Esophagus muscularis mucosa (tissue), 4 donors: ENCODE data around the gene HMX3. TPM values are rescaled to one million over a fixed set of nuclear protein-coding genes. Genes with fewer than 3 reads are reported as not detected.

Source experiments
- DNase-seq: peaks from one replicate; pipeline ENCODE4 v3.0.0-alpha.2; 2017; ENCODE audit errors: extremely low spot score
- H3K27ac ChIP-seq, 4 donors: fragments of 200-600 bp; sonication (generic); replicated peaks in 1 of 4; 1 replicate in 3 of 4; 2 replicates in 1 of 4; pipeline ENCODE4 v1.5.1; 2016 to 2019; ENCODE audit warnings: mild to moderate bottlenecking in 1 of 4
- H3K27me3 ChIP-seq, 4 donors: fragments of 200-600 bp; sonication (generic); one replicate each; pipeline versions ENCODE4 v1.5.1 to v1.6.0; 2016 to 2019
- H3K36me3 ChIP-seq, 4 donors: fragments of 200-600 bp; sonication (generic); one replicate each; pipeline ENCODE4 v1.5.1; 2016 to 2019
- H3K4me1 ChIP-seq, 4 donors: fragments of 200-600 bp; sonication (generic); one replicate each; pipeline ENCODE4 v1.5.1; 2016 to 2019
- H3K4me3 ChIP-seq, 4 donors: fragments of 200-600 bp; sonication (generic); 1 replicate in 2 of 4; 2 replicates in 2 of 4; pipeline ENCODE4 v1.5.1; 2016 to 2019; ENCODE audit warnings: mild to moderate bottlenecking in 4 of 4, moderate library complexity in 1 of 4
- H3K9me3 ChIP-seq, 4 donors: fragments of 200-600 bp; sonication (generic); 1 replicate in 3 of 4; 2 replicates in 1 of 4; pipeline ENCODE4 v1.5.1; 2016 to 2019
- EP300 ChIP-seq: sonication (generic); formaldehyde crosslinking; IDR thresholded peaks from one replicate; pipeline ENCODE4 v1.6.1; 2017; ENCODE audit warnings: antibody characterized with exemption
- POLR2A ChIP-seq: fragments of 450-650 bp; IDR thresholded peaks from one replicate; pipeline ENCODE4 v1.6.1; 2017; ENCODE audit warnings: antibody characterized with exemption, moderate library complexity, mild to moderate bottlenecking, low read depth
- POLR2AphosphoS5 ChIP-seq, 2 donors: sonication (generic); formaldehyde crosslinking; IDR thresholded peaks; one replicate each; pipeline ENCODE4 v1.6.1; 2017; ENCODE audit warnings: antibody characterized with exemption in 2 of 2
- WGBS: methylation state at CpG from one replicate; pipeline ENCODE4 v1.1.5; 2018; 5-methylcytosine and 5-hydroxymethylcytosine counted together
- intact Hi-C: fragments of 100-400 bp; cut with DNase I; formaldehyde crosslinking; loops from one replicate; pipeline ENCODE4 v1.15.1; 2023
- total RNA-seq, 4 donors: library from RNA; depleted of rRNA; stranded (reverse); fragments of >200 nt; gene quantifications; one replicate each; pipeline versions ENCODE4 v1.1.0 to v1.2.1, GENCODE V29; 2016
- TF ChIP-seq, protein P1 (sequence below), 3 experiments: fragments of 200-600 bp in 2 of 3; fragments of 450-650 bp in 1 of 3; sonication (generic) in 2 of 3; IDR thresholded peaks; one replicate each; pipeline ENCODE4 v1.5.1; 2017 to 2019; ENCODE audit warnings: antibody characterized with exemption in 3 of 3, mild to moderate bottlenecking in 2 of 3, moderate library complexity in 1 of 3

The HMX3 gene
- total RNA-seq, 4 donors from 2014 or later: not detected

DNA sequence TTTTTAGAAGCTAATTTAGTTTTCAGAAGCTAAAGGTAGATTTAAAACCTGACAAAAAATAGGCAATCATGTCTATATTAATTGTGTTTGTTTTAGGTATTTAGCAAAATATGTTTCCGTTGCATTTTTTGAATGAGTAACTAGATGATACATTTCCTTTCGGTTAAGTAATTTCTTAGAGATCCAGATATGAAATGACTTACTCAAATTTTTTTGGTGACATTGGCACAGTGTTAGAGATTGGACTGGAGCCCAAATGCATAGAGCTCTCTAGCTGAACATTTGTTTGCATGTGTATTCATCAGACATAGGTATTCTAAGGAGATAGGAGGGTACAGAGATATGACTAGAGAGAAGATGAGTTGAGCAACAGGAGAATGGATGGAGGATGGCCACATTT, 20.3 kb downstream of the HMX3 start:
- intact Hi-C loops: loop anchor here (10.0 kb wide), 1 partner anchor 201 kb away; the partner anchor contains the start of gene C10orf88
- DNase-seq: no peak
- Histone ChIP-seq H3K4me3 (no peak overlapping the region), H3K36me3 (peaks cover 6 to 46% (median 21%) of the 10 kb centered on the region in 4 donors), H3K4me1 (peaks cover 15 to 39% (median 29%) of the 10 kb centered on the region in 4 donors), H3K27me3 (peaks cover 0 to 25% (median 15%) of the 10 kb centered on the region in 4 donors), H3K27ac (no peak overlapping the region), H3K9me3 (no peaks in the 10 kb centered on the region)
- TF ChIP-seq, protein P1, sequence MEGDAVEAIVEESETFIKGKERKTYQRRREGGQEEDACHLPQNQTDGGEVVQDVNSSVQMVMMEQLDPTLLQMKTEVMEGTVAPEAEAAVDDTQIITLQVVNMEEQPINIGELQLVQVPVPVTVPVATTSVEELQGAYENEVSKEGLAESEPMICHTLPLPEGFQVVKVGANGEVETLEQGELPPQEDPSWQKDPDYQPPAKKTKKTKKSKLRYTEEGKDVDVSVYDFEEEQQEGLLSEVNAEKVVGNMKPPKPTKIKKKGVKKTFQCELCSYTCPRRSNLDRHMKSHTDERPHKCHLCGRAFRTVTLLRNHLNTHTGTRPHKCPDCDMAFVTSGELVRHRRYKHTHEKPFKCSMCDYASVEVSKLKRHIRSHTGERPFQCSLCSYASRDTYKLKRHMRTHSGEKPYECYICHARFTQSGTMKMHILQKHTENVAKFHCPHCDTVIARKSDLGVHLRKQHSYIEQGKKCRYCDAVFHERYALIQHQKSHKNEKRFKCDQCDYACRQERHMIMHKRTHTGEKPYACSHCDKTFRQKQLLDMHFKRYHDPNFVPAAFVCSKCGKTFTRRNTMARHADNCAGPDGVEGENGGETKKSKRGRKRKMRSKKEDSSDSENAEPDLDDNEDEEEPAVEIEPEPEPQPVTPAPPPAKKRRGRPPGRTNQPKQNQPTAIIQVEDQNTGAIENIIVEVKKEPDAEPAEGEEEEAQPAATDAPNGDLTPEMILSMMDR (IDR thresholded peaks at IDR 0.05): no peak
- TF ChIP-seq POLR2A (no peak), EP300 (no peak), POLR2AphosphoS5 (IDR thresholded peaks at IDR 0.05) (no peak)
- 90% methylated on average over 2 of the region's 2 CpGs for WGBS

DNA sequence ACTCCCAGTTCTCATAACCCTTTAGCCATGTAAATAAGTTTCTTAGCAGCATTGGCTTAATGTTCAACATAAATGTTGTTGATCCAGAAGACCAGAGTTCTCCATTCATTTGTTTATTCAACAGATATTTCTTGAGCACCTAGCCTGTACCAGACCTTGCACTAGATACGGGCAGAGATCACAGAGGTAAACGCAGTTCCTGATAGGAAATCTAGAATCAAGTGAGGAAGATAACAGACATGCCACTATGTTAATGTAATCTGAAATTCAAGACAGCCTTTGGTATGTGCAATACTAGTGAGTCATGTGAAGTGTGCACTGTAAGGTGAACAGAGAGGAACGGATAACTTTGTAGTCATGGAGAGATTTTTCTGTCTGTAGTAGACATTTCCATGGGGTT, 21.4 kb downstream of the HMX3 start:
- TF ChIP-seq POLR2A (no peak), EP300 (no peak), POLR2AphosphoS5 (IDR thresholded peaks at IDR 0.05) (no peak)
- TF ChIP-seq, protein P1 (IDR thresholded peaks at IDR 0.05): no peak
- Histone ChIP-seq H3K27me3 (peaks cover 0 to 14% (median 3%) of the 10 kb centered on the region in 4 donors), H3K4me3 (no peak overlapping the region), H3K36me3 (peaks cover 11 to 58% (median 28%) of the 10 kb centered on the region in 4 donors), H3K4me1 (peaks cover 11 to 35% (median 24%) of the 10 kb centered on the region in 4 donors), H3K9me3 (no peaks in the 10 kb centered on the region), H3K27ac (no peak overlapping the region)
- no peak for DNase-seq
- 85% methylated on average over 3 of the region's 3 CpGs for WGBS
- intact Hi-C loops: loop anchor here (10.0 kb wide), 1 partner anchor 202 kb away; the partner anchor contains the start of gene C10orf88

DNA sequence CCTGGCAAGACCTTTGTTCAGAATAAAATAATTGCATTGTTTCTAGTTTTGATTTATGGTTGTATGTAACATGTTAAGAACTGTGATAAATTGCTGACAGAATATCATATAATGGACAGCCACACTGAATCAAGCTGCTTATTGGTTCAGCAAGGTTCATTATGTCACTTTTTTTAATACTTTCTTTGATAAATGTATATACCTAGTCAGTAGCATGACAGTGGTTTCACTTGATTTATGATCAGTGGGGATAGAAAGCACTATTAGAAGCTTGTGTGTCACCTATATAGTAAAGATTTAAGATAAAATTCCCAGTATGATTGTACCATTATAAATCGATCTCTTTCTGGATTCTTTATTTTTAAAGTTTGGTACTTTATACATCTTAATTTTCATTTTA, 22.9 kb downstream of the HMX3 start:
- no peak overlapping the region for H3K4me3 ChIP-seq
- H3K9me3 ChIP-seq: no peaks in the 10 kb centered on the region
- peaks cover 25 to 72% (median 42%) of the 10 kb centered on the region in 4 donors for H3K36me3 ChIP-seq
- TF ChIP-seq, protein P1 (IDR thresholded peaks at IDR 0.05): no peak
- no peak for TF ChIP-seq EP300
- no peak for TF ChIP-seq POLR2A
- TF ChIP-seq POLR2AphosphoS5 (IDR thresholded peaks at IDR 0.05): no peak
- H3K27ac ChIP-seq: no peak overlapping the region
- 80% methylated on average over 1 of the region's 1 CpG for WGBS
- DNase-seq: no peak
- H3K27me3 ChIP-seq: no peaks in the 10 kb centered on the region
- peaks cover 11 to 35% (median 22%) of the 10 kb centered on the region in 4 donors for H3K4me1 ChIP-seq
- intact Hi-C loops: loop anchor here (10.0 kb wide), 1 partner anchor 204 kb away; the partner anchor contains the start of gene C10orf88

DNA sequence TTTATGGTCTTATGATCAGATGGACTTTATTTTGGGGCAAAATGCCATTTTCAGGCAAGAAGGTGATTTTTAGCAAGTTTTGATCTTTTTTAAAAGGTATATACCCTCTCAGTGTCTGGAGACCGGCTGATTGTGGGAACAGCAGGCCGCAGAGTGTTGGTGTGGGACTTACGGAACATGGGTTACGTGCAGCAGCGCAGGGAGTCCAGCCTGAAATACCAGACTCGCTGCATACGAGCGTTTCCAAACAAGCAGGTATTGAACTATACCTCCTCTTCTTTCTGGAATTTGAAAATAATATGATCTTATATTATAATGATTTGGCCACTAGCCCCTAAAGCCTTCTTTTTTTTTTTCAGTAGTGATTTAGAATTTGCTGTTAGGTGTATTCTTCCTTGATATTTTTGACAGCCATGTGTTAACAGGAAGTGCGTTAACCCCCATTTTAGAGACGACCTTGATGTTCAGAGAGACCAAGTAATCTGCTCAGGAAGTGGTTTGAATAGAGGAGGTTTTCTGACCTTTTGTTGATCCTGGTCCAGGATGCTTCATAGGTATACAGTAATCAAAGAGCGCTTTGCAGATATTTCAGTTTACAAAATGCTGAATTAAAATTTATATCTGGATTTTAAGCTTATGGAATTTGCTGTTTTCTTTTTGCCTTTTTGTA, 24.7 kb downstream of the HMX3 start:
- intact Hi-C loops: no loop called here
- H3K36me3 ChIP-seq: peaks cover 27 to 90% (median 59%) of the 10 kb centered on the region in 4 donors
- WGBS: 88% methylated on average over 11 of the region's 11 CpGs
- no peaks in the 10 kb centered on the region for H3K9me3 ChIP-seq
- no peak for DNase-seq
- peaks cover 5 to 27% (median 13%) of the 10 kb centered on the region in 4 donors for H3K4me1 ChIP-seq
- TF ChIP-seq EP300 (no peak), POLR2AphosphoS5 (IDR thresholded peaks at IDR 0.05) (no peak), POLR2A (no peak)
- TF ChIP-seq, protein P1 (IDR thresholded peaks at IDR 0.05): no peak
- no peaks in the 10 kb centered on the region for H3K27me3 ChIP-seq
- H3K27ac ChIP-seq: no peak overlapping the region
- H3K4me3 ChIP-seq: no peak overlapping the region
